ENCODE data around the gene C16orf82.

The C16orf82 gene

DNA sequence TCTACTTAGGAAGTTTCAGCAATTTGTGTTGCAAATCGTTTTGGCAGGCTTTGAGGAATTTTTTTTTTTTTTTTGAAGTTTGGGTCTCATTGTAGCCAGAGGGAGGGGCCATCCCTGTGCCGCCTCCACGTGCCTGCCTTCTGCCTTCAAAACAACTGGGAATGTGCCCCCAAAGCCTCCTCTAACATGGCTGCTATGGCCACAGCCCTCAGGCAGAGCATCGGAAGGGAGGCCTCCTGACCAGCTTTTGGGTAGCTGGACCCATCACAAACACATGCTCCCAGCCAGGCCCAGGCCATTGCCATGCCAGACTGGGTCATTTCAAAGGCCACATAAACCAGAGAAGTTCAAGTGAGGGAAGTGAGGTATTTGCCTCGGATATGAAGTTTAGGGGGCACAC is 21.5 kb downstream of the C16orf82 start:
- no peak for DNase-seq (ENCODE audit: low read depth)

- DNase-seq (ENCODE audit: low read depth), result no peak
Observed at GRCh38 chr16:27096375-27096774, 29.6 kb downstream of the C16orf82 start.

DNA sequence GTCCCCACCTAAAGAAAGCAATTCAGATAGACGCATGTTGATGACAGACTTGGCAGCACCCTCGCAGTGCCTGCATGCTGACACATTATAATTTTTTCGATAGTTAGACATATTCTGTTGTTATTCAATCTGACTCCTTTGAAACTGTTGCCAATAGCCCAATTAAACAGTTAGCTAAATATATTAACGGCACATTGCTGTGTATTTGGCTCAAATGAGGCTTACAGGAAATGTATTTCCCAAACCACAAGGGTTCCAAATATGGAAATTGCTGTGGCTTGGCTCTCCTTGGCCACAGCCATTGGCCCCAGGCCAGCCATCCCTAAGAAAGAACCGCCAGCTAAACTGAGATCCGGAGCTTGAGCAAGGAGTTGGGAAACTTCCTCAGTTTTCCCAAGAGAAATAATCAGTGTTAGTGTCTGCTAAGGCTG is 31.1 kb downstream of the C16orf82 start:
- DNase-seq (ENCODE audit: low read depth), result peak; percentile 54

DNA sequence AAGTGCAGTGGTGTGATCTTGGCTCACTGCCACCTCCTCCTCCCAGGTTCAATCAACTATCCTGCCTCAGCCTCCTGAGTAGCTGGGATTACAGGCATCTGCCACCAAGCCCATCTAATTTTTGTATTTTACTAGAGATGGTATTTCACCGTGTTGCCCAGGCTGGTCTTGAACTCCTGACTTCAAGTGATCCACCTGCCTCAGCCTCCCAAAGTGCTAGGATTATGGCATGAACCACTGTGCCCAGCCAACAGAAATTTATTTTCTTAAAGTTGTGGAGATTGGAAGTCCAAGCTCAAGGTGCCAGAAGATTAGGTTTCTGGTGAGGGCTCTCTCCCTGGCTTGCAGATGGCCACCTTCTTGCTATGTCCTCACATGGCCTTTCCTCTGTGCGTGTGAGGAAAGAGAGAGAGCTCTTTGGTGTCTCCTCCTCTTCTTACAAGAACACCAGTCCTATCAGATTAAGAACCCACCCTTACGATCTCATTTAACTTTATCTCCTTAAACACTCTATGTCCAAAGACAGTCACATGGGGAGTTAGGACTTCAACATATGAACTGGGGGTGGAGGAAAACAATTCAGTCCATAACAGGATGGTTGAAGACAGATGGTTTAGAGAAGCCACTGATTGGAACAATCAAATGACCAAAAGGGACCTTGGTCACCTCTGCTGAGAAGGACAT is 31.8 kb downstream of the C16orf82 start:
- no peak for DNase-seq (ENCODE audit: low read depth)

DNA sequence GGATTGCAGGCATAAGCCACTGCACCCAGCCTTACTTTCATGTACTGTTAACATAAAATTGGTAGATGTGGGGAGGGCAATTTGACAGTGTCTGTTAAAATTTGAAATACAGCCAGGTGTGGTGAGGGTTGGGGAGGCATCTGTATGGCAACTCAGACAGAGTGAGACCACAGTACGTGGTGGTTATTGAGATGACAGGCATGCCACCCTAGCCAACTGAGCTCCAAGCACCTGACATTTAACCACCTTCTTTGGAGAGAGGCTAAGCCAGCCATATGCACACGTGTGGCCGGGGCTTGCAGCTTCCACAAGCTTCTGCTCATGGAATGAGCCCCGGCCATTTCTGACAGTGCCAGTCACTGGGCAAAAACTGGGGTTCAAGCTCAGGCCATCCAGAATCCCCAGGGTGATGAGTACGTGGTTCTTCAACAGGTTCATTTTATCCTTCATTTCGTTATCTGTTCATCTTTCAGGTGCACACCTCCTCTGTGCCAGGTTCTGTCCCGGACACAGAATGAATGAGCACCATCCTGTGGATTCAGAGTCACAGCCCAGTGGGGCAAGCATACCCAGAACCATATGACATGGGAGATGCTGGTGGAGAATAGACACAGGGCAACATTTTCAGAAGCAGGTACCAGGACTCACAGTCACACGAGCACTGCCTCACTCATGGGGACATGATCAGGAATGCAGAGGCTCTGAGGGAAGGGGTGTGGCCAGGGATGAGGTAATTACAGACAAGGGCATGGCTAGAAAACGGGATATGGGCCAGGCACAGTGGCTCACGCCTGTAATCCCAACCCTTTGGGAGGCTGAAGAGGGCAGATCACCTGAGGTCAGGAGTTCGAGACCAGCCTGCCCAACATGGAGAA is 36.2 kb downstream of the C16orf82 start:
- no peak for DNase-seq (ENCODE audit: low read depth)

GRCh38 chr16:27103954-27104353 is 37.2 kb downstream of the C16orf82 start:
- DNase-seq (ENCODE audit: low read depth), result no peak

GRCh38 chr16:27106305-27106704 is 39.6 kb downstream of the C16orf82 start:
- no peak for DNase-seq (ENCODE audit: low read depth)

- no peak for DNase-seq (ENCODE audit: low read depth)
Observed at GRCh38 chr16:27107185-27107592, 40.5 kb downstream of the C16orf82 start.

DNA sequence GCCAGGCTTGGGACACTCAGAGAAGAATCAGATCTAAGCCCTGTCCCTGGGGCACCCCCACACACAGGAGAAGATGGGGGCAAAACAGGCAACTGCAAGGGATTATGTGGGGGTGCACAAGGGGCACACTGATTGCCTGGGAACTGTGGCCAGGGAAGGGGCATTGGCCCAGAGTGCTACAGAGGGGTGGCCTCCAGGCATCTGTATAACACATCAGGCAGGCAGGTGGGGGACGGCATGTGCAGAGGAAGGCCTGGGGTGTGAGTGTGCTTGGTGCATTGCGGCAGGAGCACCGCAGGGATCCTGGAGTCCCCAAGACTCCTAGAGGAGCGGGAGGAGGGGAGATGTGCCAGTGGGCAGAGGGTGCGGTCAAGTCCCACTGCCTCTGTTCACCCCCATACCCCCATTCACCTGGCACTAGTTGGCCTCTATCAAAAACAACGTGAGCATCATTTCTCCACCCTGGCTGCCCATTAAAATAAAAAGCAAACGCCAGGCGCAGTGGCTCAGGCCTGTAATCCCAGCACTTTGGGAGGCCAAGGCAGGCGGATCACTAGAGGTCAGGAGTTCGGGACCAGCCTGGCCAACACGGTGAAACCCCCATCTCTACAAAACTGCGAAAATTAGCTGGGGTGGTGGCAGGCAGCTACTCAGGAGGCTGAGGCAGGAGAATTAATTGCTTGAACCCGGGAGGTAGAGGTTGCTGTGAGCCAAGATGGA is 41.5 kb downstream of the C16orf82 start:
- DNase-seq (ENCODE audit: low read depth), result no peak

GRCh38 chr16:27108826-27109665 is 42.3 kb downstream of the C16orf82 start:
- DNase-seq (ENCODE audit: low read depth), result no peak

GRCh38 chr16:27109666-27110523 is 43.2 kb downstream of the C16orf82 start:
- peak; percentile 44 for DNase-seq (ENCODE audit: low read depth)

DNA sequence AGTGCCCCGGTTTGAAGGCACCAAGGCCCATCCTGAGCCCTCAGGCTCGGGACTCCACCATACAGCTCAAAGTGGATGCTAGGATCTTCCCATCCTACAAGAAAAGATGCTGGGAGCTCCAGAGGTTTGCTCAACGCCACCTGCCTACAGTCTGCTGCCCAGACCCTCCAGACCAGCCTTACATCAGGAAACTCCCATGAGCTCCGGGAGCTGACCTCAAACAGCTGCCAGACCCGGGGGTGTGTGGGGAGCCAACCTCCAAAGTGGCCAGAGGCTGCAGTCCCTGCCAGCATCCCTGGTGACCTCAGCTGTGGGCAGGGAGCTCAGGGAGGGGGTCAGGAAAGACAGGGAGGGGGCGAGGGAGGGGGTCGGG is 43.8 kb downstream of the C16orf82 start:
- no peak for DNase-seq (ENCODE audit: low read depth)

DNA sequence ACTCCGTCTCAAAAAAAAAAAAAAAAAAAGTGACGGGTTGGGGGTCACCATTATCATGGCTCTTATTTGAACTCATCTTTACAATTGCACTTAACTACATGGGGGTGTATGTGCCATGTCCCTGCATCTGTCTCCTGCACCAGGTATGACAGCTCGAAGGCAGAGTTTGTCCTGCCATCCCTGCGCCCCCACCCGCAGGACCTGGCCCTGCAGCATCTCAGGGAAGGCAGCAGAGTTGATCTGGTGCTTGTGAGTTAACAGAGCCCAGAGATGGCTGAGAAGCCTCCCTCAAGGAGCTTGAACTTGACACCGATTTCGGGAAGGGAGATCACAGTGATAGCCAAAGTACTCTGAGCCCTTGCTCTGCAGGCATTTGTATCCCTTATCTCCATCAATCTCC is 44.8 kb downstream of the C16orf82 start:
- no peak for DNase-seq (ENCODE audit: low read depth)

DNA sequence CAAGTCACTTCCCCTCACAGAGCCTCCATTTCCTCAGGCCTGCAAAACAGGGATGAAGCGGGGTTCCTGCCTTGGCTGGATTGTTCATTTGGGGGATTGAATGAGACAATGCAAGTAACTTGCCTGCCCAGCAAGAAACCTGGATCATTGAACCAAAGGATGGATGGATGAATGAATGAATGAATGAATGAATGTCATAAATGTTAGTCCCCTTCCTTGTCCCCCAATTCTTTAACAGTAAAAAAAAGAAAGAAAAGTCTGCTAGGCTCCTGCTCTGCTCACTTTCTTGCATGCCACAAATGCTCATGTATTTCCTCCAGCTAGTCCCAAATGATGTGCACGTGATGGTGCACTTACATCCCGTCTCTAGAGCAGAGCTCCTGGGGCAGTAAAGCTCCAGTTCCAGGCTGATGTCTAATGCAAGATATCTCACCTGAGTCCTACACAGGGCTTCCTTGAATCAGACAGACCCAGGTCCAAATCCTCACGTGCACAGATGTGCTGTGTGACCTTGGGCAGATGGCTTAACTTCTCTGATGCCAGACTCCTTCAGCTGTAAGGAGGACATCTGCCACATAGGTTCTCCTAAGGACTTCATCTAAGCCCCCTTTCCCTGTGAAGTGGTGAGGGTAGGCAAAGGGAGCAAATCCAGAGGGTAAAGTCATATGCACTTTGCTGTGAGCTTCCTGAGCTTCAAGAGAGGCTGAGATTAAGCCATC is 45.5 kb downstream of the C16orf82 start:
- DNase-seq (ENCODE audit: low read depth), result no peak

DNA sequence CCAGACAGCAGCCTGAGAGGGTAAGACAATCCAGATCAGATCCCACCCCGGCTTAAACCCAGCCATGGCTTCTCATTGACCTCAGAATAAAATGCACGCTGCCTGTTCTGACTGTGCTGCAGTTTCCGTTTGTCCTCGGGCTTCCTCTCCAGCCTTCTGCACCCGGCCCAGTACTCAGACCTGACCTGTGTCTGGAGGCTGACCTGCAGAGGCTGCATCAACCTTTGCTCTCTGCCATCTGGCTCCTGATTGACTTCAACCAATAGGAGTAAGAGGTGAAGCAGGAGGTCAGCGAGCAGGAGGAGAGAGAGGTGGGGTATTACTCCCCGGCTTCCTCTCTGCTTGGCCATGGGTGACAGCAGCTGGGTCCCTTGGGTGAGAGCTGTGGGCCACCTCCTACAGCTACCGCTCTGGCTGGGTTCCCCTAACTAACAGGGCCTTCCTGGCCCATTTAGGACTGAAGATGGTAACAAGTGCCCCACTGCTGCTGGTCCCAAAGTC is 46.7 kb downstream of the C16orf82 start:
- DNase-seq (ENCODE audit: low read depth), result no peak

DNA sequence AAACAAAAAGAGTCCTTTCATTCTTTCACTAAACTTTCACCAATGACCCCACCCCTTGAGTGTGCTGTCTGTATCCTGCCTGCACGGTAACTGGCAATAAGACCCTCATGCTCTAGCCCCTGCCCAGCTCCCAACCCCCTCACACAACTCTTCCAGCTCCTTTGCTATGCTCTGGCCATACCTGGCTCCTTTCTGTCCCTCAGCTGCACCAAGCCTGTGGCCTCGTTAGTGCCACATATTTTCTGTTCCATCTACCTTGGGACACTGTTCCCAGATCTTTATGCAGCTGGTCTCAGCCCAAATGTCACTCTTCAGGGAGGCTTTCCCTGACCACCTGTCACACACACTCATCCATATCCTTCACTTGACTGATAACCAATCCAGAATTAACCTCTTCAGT is 47.3 kb downstream of the C16orf82 start:
- DNase-seq (ENCODE audit: low read depth), result no peak

DNA sequence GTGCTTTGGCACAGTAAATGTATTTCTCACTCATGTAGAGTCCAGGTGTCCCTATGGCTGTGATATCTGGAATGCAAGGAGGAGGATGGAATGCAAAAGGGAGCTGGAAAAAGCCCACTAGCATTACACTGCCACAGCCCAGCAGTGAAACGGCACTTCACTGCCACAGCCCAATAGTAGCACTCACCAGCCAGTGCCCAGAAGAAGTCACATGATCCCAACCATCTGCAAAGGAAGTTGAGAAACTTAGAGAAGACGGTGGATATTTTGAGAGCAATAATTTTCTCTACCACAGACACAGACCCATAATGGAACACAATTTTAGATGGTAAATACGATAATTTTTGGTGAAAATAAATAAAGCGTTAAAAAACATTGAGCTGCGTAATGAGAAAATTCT is 51.8 kb downstream of the C16orf82 start:
- no peak for DNase-seq (ENCODE audit: low read depth)

Data from fibroblast of gingiva (primary cell).